HG03575 (cell line): ENCODE measurements around the gene DHX35.

ENCODE experiments used
- ATAC-seq: cut with Tn5 transposase; IDR thresholded peaks from one replicate; pipeline ENCODE4 v1.9.1; 2021; ENCODE audit not compliant: unreplicated experiment, insufficient number of reproducible peaks, low FRiP score; ENCODE audit errors: extremely low read depth

DHX35 gene

GRCh38 chr20:39004508-39004907 lies 42.4 kb downstream of the DHX35 start:
- no peak for ATAC-seq

- ATAC-seq: no peak
Measured at GRCh38 chr20:39009348-39009747, 47.2 kb downstream of the DHX35 start.

- no peak for ATAC-seq
Measured at GRCh38 chr20:39010496-39010895, 48.4 kb downstream of the DHX35 start.

GRCh38 chr20:39013662-39014109 lies 51.5 kb downstream of the DHX35 start:
- no peak for ATAC-seq

- ATAC-seq: no peak
Measured at GRCh38 chr20:39016041-39016440, 53.9 kb downstream of the DHX35 start.

- ATAC-seq: no peak
Measured at GRCh38 chr20:39016506-39016905, 54.4 kb downstream of the DHX35 start.

- ATAC-seq: no peak
Measured at GRCh38 chr20:39019027-39019426, 56.9 kb downstream of the DHX35 start.

- ATAC-seq: peak; percentile 85
Measured at GRCh38 chr20:39019805-39020325, 57.7 kb downstream of the DHX35 start.

GRCh38 chr20:39021748-39022147 lies 59.6 kb downstream of the DHX35 start:
- no peak for ATAC-seq

- ATAC-seq: no peak
Measured at GRCh38 chr20:39025883-39026282, 63.7 kb downstream of the DHX35 start.

GRCh38 chr20:39029364-39029763 lies 67.2 kb downstream of the DHX35 start:
- no peak for ATAC-seq

GRCh38 chr20:39032997-39033396 lies 70.9 kb downstream of the DHX35 start:
- no peak for ATAC-seq

GRCh38 chr20:39036011-39036410 lies 73.9 kb downstream of the DHX35 start:
- no peak for ATAC-seq

- ATAC-seq: no peak
Measured at GRCh38 chr20:39036851-39037250, 74.7 kb downstream of the DHX35 start.

- no peak for ATAC-seq
Measured at GRCh38 chr20:39038047-39038446, 75.9 kb downstream of the DHX35 start.

- ATAC-seq: no peak
Measured at GRCh38 chr20:39038495-39038894, 76.4 kb downstream of the DHX35 start.

- no peak for ATAC-seq
Measured at GRCh38 chr20:39039261-39039660, 77.1 kb downstream of the DHX35 start.

GRCh38 chr20:39040116-39040515 lies 78.0 kb downstream of the DHX35 start:
- no peak for ATAC-seq

- ATAC-seq: no peak
Measured at GRCh38 chr20:39041067-39041466, 78.9 kb downstream of the DHX35 start.

- no peak for ATAC-seq
Measured at GRCh38 chr20:39042279-39043150, 80.4 kb downstream of the DHX35 start.

- ATAC-seq: no peak
Measured at GRCh38 chr20:39044501-39044900, 82.4 kb downstream of the DHX35 start.
